Measurements from ENCODE around the gene MAP2K6. TPM values are rescaled to one million over a fixed set of nuclear protein-coding genes. Genes with fewer than 3 reads are reported as not detected.

Gene MAP2K6
- polyA plus RNA-seq, 1 of the 3 experiments (the other 2 are of a cell fraction): 6.7 TPM

DNA sequence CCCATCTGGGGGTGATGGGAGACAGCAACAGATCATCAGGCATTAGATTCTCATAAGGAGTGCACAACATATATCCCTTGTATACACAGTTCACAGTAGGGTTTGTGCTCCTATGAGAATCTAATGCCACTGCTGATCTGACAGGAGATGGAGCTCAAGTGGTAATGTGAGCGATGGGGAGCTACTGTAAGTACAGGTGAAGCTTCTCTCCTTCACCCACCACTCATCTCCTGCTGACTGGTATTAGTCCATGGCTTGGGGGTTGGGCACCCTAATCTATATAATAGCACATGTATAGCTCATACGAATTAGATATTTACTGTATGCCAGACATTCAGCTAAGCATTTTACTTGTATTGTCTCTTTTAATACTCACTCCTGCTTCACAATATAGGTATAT is 101.7 kb downstream of the MAP2K6 start:
- 98% methylated on average over 2 of the region's 2 CpGs for WGBS (ENCODE audit: low lambda C conversion rate)
- no peak overlapping the region for H3K9ac ChIP-seq
- no peaks in the 10 kb centered on the region for H4K20me1 ChIP-seq (ENCODE audit: insufficient read depth)
- H3K27ac ChIP-seq (ENCODE audit: low read depth in 2 of 2, low read length in 1 of 2): no peak overlapping the region
- no peak overlapping the region for H3K4me3 ChIP-seq (ENCODE audit: low read depth in 2 of 2, low read length in 1 of 2)
- H3K79me2 ChIP-seq (ENCODE audit: insufficient read depth): no peaks in the 10 kb centered on the region
- H3K4me2 ChIP-seq: no peak overlapping the region
- H3K4me1 ChIP-seq (ENCODE audit: control insufficient read depth in 1 of 2, insufficient read depth in 2 of 2, low read depth in 1 of 2, low read length in 1 of 2): no peaks in the 10 kb centered on the region
- H3K9me2 ChIP-seq: no peaks in the 10 kb centered on the region
- no peak for DNase-seq
- peaks cover 0 to 13% of the 10 kb centered on the region in 2 experiments for H3K36me3 ChIP-seq (replicated peaks in 1 of 2; ENCODE audit: control insufficient read depth in 1 of 2, insufficient read depth in 2 of 2, low read length in 1 of 2)
- no peak overlapping the region for H2AFZ ChIP-seq (ENCODE audit: low read depth)
- POLR2A ChIA-PET: no interaction called here
- H3K27me3 ChIP-seq (ENCODE audit: insufficient read depth): no peaks in the 10 kb centered on the region
- H3K9me3 ChIP-seq: no peaks in the 10 kb centered on the region
- no peak for TF ChIP-seq GABPA (IDR thresholded peaks at IDR 0.05; ENCODE audit: low read depth)
- no peak for TF ChIP-seq FOSL2 (IDR thresholded peaks at IDR 0.05; ENCODE audit: borderline replicate concordance, low read depth)
- no peak for TF ChIP-seq RFX5 (IDR thresholded peaks at IDR 0.05; ENCODE audit: low read length)
- no peak for TF ChIP-seq FOXJ3 (CRISPR knock-in tag; IDR thresholded peaks at IDR 0.05)
- no peak for TF ChIP-seq SMC3 (IDR thresholded peaks at IDR 0.05; ENCODE audit: low read depth, low read length)
- TF ChIP-seq NRF1 (IDR thresholded peaks at IDR 0.05; ENCODE audit: low read depth, low read length): no peak
- TF ChIP-seq EZH2phosphoT487 (IDR thresholded peaks at IDR 0.05; ENCODE audit: borderline replicate concordance, low read depth): no peak
- TF ChIP-seq, protein P1, sequence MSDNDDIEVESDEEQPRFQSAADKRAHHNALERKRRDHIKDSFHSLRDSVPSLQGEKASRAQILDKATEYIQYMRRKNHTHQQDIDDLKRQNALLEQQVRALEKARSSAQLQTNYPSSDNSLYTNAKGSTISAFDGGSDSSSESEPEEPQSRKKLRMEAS (IDR thresholded peaks at IDR 0.05; ENCODE audit: low read depth): no peak
- TF ChIP-seq, protein P2, sequence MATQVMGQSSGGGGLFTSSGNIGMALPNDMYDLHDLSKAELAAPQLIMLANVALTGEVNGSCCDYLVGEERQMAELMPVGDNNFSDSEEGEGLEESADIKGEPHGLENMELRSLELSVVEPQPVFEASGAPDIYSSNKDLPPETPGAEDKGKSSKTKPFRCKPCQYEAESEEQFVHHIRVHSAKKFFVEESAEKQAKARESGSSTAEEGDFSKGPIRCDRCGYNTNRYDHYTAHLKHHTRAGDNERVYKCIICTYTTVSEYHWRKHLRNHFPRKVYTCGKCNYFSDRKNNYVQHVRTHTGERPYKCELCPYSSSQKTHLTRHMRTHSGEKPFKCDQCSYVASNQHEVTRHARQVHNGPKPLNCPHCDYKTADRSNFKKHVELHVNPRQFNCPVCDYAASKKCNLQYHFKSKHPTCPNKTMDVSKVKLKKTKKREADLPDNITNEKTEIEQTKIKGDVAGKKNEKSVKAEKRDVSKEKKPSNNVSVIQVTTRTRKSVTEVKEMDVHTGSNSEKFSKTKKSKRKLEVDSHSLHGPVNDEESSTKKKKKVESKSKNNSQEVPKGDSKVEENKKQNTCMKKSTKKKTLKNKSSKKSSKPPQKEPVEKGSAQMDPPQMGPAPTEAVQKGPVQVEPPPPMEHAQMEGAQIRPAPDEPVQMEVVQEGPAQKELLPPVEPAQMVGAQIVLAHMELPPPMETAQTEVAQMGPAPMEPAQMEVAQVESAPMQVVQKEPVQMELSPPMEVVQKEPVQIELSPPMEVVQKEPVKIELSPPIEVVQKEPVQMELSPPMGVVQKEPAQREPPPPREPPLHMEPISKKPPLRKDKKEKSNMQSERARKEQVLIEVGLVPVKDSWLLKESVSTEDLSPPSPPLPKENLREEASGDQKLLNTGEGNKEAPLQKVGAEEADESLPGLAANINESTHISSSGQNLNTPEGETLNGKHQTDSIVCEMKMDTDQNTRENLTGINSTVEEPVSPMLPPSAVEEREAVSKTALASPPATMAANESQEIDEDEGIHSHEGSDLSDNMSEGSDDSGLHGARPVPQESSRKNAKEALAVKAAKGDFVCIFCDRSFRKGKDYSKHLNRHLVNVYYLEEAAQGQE (IDR thresholded peaks at IDR 0.05; ENCODE audit: low read depth, low read length): no peak
- no peak for TF ChIP-seq MEF2A (IDR thresholded peaks at IDR 0.05; ENCODE audit: borderline replicate concordance, low read depth)
- TF ChIP-seq, protein P3, sequence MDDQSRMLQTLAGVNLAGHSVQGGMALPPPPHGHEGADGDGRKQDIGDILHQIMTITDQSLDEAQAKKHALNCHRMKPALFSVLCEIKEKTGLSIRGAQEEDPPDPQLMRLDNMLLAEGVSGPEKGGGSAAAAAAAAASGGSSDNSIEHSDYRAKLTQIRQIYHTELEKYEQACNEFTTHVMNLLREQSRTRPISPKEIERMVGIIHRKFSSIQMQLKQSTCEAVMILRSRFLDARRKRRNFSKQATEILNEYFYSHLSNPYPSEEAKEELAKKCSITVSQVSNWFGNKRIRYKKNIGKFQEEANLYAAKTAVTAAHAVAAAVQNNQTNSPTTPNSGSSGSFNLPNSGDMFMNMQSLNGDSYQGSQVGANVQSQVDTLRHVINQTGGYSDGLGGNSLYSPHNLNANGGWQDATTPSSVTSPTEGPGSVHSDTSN (IDR thresholded peaks at IDR 0.05): no peak
- TF ChIP-seq MXI1 (IDR thresholded peaks at IDR 0.05; ENCODE audit: low read depth, low read length): no peak
- no peak for TF ChIP-seq EP300 (IDR thresholded peaks at IDR 0.05; ENCODE audit: borderline replicate concordance in 1 of 2, low read depth in 1 of 2, low read length in 1 of 2)
- TF ChIP-seq CHD2 (IDR thresholded peaks at IDR 0.05; ENCODE audit: low read length, partially characterized antibody): no peak
- CTCF ChIA-PET: interaction anchor here (1.5 to 2.9 kb wide), 3 partner anchors 9 to 157 kb away, joined by 4 to 21 read pairs (median 7); no protein-coding TSS in a partner anchor
- H3F3A ChIP-seq (replicated peaks; ENCODE audit: insufficient read depth): no peaks in the 10 kb centered on the region
